ENCODE measurements around the gene SEPTIN5. TPM values are rescaled to one million over a fixed set of nuclear protein-coding genes. Genes with fewer than 3 reads are reported as not detected.

The SEPTIN5 gene
- total RNA-seq, 1 experiment from 2014 or later: not detected

GRCh38 chr22:19748139-19748538, 33.8 kb downstream of the SEPTIN5 start:
- DNase-seq (ENCODE audit: low spot score): no peak

GRCh38 chr22:19748991-19749664, 34.8 kb downstream of the SEPTIN5 start:
- no peak for DNase-seq (ENCODE audit: low spot score)

DNA sequence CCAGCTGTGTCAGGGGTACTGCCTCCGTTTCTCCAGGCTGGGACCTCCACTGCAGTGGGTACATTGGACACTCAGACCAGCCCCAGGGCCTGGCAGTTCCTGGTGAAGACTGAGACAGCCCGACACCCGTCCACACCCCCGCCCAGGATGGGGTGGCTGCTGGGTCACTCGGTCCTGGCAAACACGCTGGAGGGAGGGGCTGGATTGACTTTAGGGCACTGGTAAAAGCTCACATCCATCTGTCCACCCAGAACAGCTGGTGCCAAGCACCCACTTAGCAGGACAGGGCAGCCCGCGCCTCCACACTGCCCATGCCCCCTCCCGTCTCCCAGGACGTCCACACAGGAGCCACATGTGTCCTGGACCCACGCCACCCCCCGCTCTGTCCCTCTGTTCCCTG, 35.6 kb downstream of the SEPTIN5 start:
- DNase-seq (ENCODE audit: low spot score): no peak

GRCh38 chr22:19750507-19751490, 36.5 kb downstream of the SEPTIN5 start:
- no peak for DNase-seq (ENCODE audit: low spot score)

GRCh38 chr22:19751497-19752245, 37.4 kb downstream of the SEPTIN5 start:
- no peak for DNase-seq (ENCODE audit: low spot score)

GRCh38 chr22:19753090-19753842, 39.0 kb downstream of the SEPTIN5 start:
- no peak for DNase-seq (ENCODE audit: low spot score)

DNA sequence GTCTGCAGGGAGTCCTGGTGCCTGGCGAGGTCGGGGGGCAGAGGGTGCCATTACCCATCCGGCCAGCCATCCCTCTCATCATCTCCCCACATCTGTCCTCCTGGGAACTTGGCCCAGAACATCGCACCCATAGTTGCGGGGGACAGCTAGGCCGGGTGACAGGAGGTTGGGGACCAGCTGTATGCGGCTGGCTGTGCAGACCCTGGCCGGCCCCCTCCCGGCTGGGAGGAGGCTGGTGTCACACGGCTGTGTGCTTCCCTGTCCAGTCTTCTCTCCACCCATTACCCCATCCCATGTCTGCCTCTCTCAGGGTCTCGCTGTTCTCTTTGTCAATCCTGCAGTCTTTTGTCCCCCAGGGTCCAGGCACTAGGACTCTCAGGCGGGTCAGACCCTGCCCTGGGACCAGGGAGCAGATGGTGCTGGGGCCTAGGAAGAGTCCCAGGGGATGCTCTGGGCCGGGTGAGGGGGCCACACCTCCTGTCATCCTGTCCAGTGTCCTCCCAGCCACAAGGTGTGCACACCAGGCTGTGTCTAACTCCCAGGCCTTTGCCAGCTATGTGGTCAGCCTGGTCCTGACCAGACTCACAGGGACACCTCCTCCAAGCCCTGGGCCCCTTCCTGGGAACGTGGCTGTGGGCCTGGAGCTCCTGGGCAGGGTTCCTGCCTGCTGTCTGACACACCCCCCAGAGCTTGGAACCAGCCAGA, 39.8 kb downstream of the SEPTIN5 start:
- DNase-seq (ENCODE audit: low spot score): no peak

DNA sequence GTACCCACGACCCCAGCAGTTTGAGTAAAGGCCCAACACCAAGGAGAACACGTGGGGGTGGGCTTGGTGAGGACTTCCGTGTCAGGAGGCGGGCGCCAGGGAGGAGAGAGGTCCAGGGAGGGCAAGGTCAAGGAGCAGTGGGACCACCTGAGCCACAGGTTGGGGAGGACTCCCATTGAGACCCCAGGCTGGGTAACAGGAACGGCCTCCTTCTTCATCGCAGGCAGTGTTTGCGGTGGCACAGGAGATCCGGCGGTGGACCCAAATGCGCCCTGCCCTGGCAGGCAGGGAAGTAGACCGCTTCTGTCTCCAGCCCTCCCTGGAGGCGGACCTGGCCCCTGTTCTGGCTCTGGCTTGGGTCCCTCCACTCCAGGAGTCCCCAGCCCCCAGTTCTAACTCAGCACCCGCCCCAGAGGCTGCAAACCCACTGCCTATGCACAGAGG, 40.4 kb downstream of the SEPTIN5 start:
- DNase-seq (ENCODE audit: low spot score): no peak

GRCh38 chr22:19755145-19755710, 40.9 kb downstream of the SEPTIN5 start:
- no peak for DNase-seq (ENCODE audit: low spot score)

DNA sequence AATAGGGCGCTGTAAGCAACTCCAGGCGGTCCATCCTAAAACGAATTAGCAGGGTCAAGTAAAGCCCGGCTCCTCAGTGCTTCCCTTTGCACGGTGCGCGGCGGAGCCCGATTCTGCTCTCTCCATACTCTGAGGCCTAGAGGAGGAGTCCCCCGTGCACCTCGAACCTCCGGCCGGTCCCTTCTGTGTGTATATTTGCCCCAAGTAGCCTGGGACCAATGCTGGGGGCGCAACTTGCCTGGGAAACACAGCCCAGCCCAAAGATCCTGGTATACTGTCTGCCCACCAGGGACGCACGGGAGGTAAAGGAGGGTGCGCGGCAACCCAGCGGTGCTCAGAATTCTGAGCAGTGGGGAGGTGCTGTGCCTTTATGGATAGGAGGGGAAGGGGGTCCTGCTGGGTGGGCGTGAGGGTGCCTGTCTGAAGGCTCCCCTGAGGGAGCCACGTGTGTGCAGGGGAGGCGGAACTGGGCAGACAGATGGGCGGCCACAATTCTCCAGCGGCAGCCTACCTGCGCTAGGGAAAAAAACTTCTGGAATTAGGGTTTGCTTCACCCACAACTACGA, 41.5 kb downstream of the SEPTIN5 start:
- no peak for DNase-seq (ENCODE audit: low spot score)

- DNase-seq (ENCODE audit: low spot score): peak; percentile 90
Observed at GRCh38 chr22:19756288-19757128, 42.2 kb downstream of the SEPTIN5 start.

GRCh38 chr22:19757140-19757984, 43.1 kb downstream of the SEPTIN5 start:
- no peak for DNase-seq (ENCODE audit: low spot score)

DNA sequence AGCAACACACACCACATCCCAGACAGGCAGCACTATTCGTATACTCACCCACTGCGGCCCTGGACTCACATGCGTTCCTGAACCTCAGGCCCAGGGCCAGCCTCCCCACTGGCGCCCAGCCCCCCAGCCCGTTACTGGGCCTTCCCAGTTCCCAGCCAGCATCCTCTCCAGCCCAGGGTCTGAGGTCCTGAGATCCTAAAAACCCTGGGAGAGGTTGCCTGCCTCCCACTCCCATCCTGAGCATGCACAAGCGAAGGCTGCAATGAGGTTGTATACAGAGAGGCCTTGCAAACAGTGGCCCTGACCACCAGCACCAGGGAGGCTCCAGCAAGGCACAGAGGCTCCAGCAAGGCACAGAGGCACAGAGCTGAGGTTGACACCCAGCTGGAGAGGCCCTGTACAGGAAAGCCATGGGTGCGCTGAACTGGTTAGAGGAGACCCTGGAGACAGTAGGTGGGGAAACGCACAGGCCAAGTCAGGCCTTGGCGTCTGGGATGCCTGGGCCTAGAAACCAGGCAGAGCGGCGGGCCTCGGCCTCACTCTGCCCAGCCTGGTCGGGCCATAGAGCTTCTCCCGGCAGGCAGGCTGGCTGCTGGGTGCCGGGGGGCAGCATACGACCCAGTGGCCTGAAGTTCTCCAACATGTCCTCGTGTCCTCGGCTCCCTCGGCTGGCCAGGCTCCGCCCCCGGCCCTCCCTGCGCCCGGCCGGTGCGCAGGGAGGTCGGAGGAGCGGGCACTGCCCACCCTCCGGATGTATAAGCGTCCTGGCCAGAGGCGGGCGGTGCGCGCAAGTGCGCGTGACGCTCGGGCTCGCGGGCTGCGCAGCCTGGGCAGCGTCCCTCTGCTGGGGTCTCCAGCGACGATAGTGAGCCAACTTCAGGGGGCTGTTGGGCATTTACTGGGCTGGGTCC, 43.9 kb downstream of the SEPTIN5 start:
- DNase-seq (ENCODE audit: low spot score): no peak

GRCh38 chr22:19758896-19759426, 44.7 kb downstream of the SEPTIN5 start:
- DNase-seq (ENCODE audit: low spot score): no peak

GRCh38 chr22:19759427-19760057, 45.2 kb downstream of the SEPTIN5 start:
- DNase-seq (ENCODE audit: low spot score): no peak
